SK-N-SH (cell line): ENCODE results near the gene PLPP6. TPM values are rescaled to one million over a fixed set of nuclear protein-coding genes. Genes with fewer than 3 reads are reported as not detected.

Experiments used
- CTCF ChIA-PET: fragments of 300-600, 350-600 bp; formaldehyde crosslinking; extraction: SDS; loops from one replicate; lab custom pipeline; 2021; lab: Yijun Ruan, JAX
- POLR2A ChIA-PET: fragments of 350-600 bp; sonication (Branson Sonifier 250); formaldehyde crosslinking; extraction: SDS; loops from one replicate; lab custom pipeline; 2020; ENCODE audit warnings: antibody characterized with exemption, inconsistent platforms; lab: Yijun Ruan, JAX
- DNase-seq: peaks from one replicate; pipeline ENCODE4 v3.0.0; 2012
- H2AFZ ChIP-seq: fragments of 200-600 bp; sonication (generic); 2 replicates; pipeline ENCODE4 v1.8.1; 2016; ENCODE audit warnings: antibody characterized with exemption, mild to moderate bottlenecking, low read depth
- H3F3A ChIP-seq: fragments of 200-600 bp; sonication (generic); replicated peaks from 2 replicates; pipeline ENCODE3; 2016; ENCODE audit warnings: antibody characterized with exemption, mild to moderate bottlenecking; ENCODE audit not compliant: insufficient read depth
- H3K27ac ChIP-seq, 2 experiments: fragments of 200-500 bp in 1 of 2; fragments of 200-600 bp in 1 of 2; sonication (Bioruptor generic) in 1 of 2; sonication (generic), shearing (Covaris generic) in 1 of 2; 2 replicates each; pipeline versions ENCODE4 v1.5.1 to v1.6.1; 2014 to 2016; ENCODE audit warnings: low read depth in 2 of 2, inconsistent platforms in 1 of 2, low read length in 1 of 2, mild to moderate bottlenecking in 1 of 2, mixed read lengths in 1 of 2
- H3K27me3 ChIP-seq: fragments of 200-600 bp; sonication (generic), shearing (Covaris generic); 2 replicates; pipeline ENCODE4 v1.6.1; 2016; ENCODE audit warnings: mixed run types; ENCODE audit not compliant: insufficient read depth
- H3K36me3 ChIP-seq, 2 experiments: fragments of 200-500 bp in 1 of 2; fragments of 200-600 bp in 1 of 2; sonication (Bioruptor generic) in 1 of 2; sonication (generic) in 1 of 2; replicated peaks in 1 of 2; 2 replicates each; pipeline versions ENCODE3 to v1.5.1; 2014 to 2016; ENCODE audit warnings: low read length in 1 of 2, mild to moderate bottlenecking in 1 of 2; ENCODE audit not compliant: insufficient read depth in 2 of 2, control insufficient read depth in 1 of 2
- H3K4me1 ChIP-seq, 2 experiments: fragments of 200-500 bp in 1 of 2; fragments of 200-600 bp in 1 of 2; sonication (Bioruptor generic) in 1 of 2; sonication (generic), shearing (Covaris generic) in 1 of 2; 2 replicates each; pipeline versions ENCODE4 v1.5.1 to v1.6.1; 2014 to 2016; ENCODE audit warnings: low read depth in 1 of 2, low read length in 1 of 2, mixed run types in 1 of 2; ENCODE audit not compliant: insufficient read depth in 2 of 2, control insufficient read depth in 1 of 2
- H3K4me2 ChIP-seq: fragments of 200-600 bp; sonication (generic), shearing (Covaris generic); 2 replicates; pipeline ENCODE4 v1.6.1; 2017; ENCODE audit warnings: mixed run types
- H3K4me3 ChIP-seq, 2 experiments: fragments of 200-500 bp in 1 of 2; fragments of 200-600 bp in 1 of 2; sonication (Bioruptor generic) in 1 of 2; sonication (generic), shearing (Covaris generic) in 1 of 2; 2 replicates each; pipeline versions ENCODE4 v1.5.1 to v1.8.1; 2014 to 2016; ENCODE audit warnings: low read depth in 2 of 2, inconsistent platforms in 1 of 2, low read length in 1 of 2, mild to moderate bottlenecking in 1 of 2, mixed read lengths in 1 of 2, moderate library complexity in 1 of 2
- H3K79me2 ChIP-seq: fragments of 200-600 bp; sonication (generic); 2 replicates; pipeline ENCODE4 v1.8.1; 2017; ENCODE audit warnings: mild to moderate bottlenecking; ENCODE audit not compliant: insufficient read depth
- H3K9ac ChIP-seq: fragments of 200-600 bp; sonication (generic); 2 replicates; pipeline ENCODE4 v1.6.1; 2017; ENCODE audit warnings: mixed run types
- H3K9me2 ChIP-seq: fragments of 200-600 bp; sonication (generic); 2 replicates; pipeline ENCODE4 v1.6.1; 2017; ENCODE audit warnings: mixed run types
- H3K9me3 ChIP-seq: fragments of 200-600 bp; sonication (generic); 2 replicates; pipeline ENCODE4 v1.6.1; 2017; ENCODE audit warnings: mixed run types, mild to moderate bottlenecking, moderate library complexity
- H4K20me1 ChIP-seq: fragments of 200-600 bp; sonication (generic); 2 replicates; pipeline ENCODE4 v1.6.1; 2017; ENCODE audit warnings: mild to moderate bottlenecking, mixed run types; ENCODE audit not compliant: insufficient read depth
- EP300 ChIP-seq, 2 experiments: IDR thresholded peaks; 2 replicates each; pipeline versions ENCODE4 v1.4.0 to v1.6.1; 2012; ENCODE audit warnings: borderline replicate concordance in 1 of 2, low read depth in 1 of 2, low read length in 1 of 2
- EZH2phosphoT487 ChIP-seq: fragments of 200-600 bp; sonication (generic); IDR thresholded peaks from 2 replicates; pipeline ENCODE4 v1.6.1; 2017; ENCODE audit warnings: low read depth, mixed run types, mild to moderate bottlenecking, antibody characterized with exemption, moderate library complexity, borderline replicate concordance
- FOXJ3 ChIP-seq: sonication (generic); formaldehyde crosslinking; IDR thresholded peaks from 2 replicates; pipeline ENCODE4 v1.5.1; 2020; ENCODE audit warnings: mild to moderate bottlenecking, missing genetic modification reagents
- FOXM1 ChIP-seq: IDR thresholded peaks from 2 replicates; pipeline ENCODE4 v1.4.0; 2012; ENCODE audit warnings: low read depth, mild to moderate bottlenecking
- MAX ChIP-seq: IDR thresholded peaks from 2 replicates; pipeline ENCODE4 v1.4.0; 2012; ENCODE audit warnings: low read depth
- MXI1 ChIP-seq: IDR thresholded peaks from 2 replicates; pipeline ENCODE4 v1.6.1; 2012; ENCODE audit warnings: mild to moderate bottlenecking, low read depth, low read length, improper control_type of control experiment
- NFIC ChIP-seq: IDR thresholded peaks from 2 replicates; pipeline ENCODE4 v1.4.0; 2012; ENCODE audit warnings: borderline replicate concordance
- RAD21 ChIP-seq: IDR thresholded peaks from 2 replicates; pipeline ENCODE4 v1.6.1; 2012; ENCODE audit warnings: mild to moderate bottlenecking, low read length
- RCOR1 ChIP-seq: fragments of 150-350 bp; IDR thresholded peaks from 2 replicates; pipeline ENCODE4 v1.6.1; 2017; ENCODE audit warnings: antibody characterized with exemption, low read length
- RXRA ChIP-seq: IDR thresholded peaks from 2 replicates; pipeline ENCODE4 v1.4.0; 2012; ENCODE audit warnings: low read depth, mild to moderate bottlenecking, borderline replicate concordance
- SIN3A ChIP-seq: IDR thresholded peaks from 2 replicates; pipeline ENCODE4 v1.6.1; 2012; ENCODE audit warnings: low read depth, mild to moderate bottlenecking, low read length, moderate library complexity, borderline replicate concordance
- SMC3 ChIP-seq: IDR thresholded peaks from 2 replicates; pipeline ENCODE4 v1.6.1; 2012; ENCODE audit warnings: low read depth, low read length, improper control_type of control experiment
- TAF1 ChIP-seq: IDR thresholded peaks from 2 replicates; pipeline ENCODE4 v1.6.1; 2012; ENCODE audit warnings: low read depth, mild to moderate bottlenecking, low read length, moderate library complexity, borderline replicate concordance
- USF1 ChIP-seq: IDR thresholded peaks from 2 replicates; pipeline ENCODE4 v1.4.0; 2012; ENCODE audit warnings: low read depth, borderline replicate concordance
- USF2 ChIP-seq: fragments of 150-350 bp; IDR thresholded peaks from 2 replicates; pipeline ENCODE4 v1.6.1; 2017; ENCODE audit warnings: antibody characterized with exemption, low read length, low read depth, borderline replicate concordance
- WGBS: methylation state at CpG from one replicate; pipeline ENCODE4 v1.1.6; 2017; ENCODE audit warnings: low lambda C conversion rate; 5-methylcytosine and 5-hydroxymethylcytosine counted together
- polyA plus RNA-seq, 3 experiments: library from polyadenylated mRNA; depleted of rRNA; stranded (reverse); fragments of >200 nt; gene quantifications; 2 replicates each; pipeline ENCODE4 v1.2.3, GENCODE V29; 2012
- TF ChIP-seq, protein P1 (sequence below): fragments of 150-350 bp; IDR thresholded peaks from 2 replicates; pipeline ENCODE4 v1.6.1; 2016; ENCODE audit warnings: mild to moderate bottlenecking, low read depth, low read length
- TF ChIP-seq, protein P2 (sequence below): fragments of 200-600 bp; sonication (generic); IDR thresholded peaks from 2 replicates; pipeline ENCODE4 v1.6.1; 2017; ENCODE audit warnings: antibody characterized with exemption, mild to moderate bottlenecking, moderate library complexity
- TF ChIP-seq, protein P3 (sequence below): IDR thresholded peaks from 2 replicates; pipeline ENCODE4 v1.4.0; 2012; ENCODE audit warnings: low read depth, borderline replicate concordance

Gene PLPP6
- polyA plus RNA-seq, 1 of the 3 experiments (the other 2 are of a cell fraction): 8.8 TPM

- no peaks in the 10 kb centered on the region for H3F3A ChIP-seq
- H3K9me2 ChIP-seq: no peaks in the 10 kb centered on the region
- ChIA-PET CTCF (interaction anchor here (0.7 to 2.5 kb wide), 21 partner anchors 9 to 1781 kb away, joined by 3 to 21 read pairs (median 5); partner anchors contain the start of genes PLPP6 and SPATA6L), POLR2A (no interaction called here)
- no peak overlapping the region for H2AFZ ChIP-seq
- WGBS: 22% methylated on average over 2 of the region's 2 CpGs
- no peaks in the 10 kb centered on the region for H3K9me3 ChIP-seq
- TF ChIP-seq TAF1: no peak
- no peak for TF ChIP-seq MXI1
- TF ChIP-seq, protein P1, sequence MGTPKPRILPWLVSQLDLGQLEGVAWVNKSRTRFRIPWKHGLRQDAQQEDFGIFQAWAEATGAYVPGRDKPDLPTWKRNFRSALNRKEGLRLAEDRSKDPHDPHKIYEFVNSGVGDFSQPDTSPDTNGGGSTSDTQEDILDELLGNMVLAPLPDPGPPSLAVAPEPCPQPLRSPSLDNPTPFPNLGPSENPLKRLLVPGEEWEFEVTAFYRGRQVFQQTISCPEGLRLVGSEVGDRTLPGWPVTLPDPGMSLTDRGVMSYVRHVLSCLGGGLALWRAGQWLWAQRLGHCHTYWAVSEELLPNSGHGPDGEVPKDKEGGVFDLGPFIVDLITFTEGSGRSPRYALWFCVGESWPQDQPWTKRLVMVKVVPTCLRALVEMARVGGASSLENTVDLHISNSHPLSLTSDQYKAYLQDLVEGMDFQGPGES: no peak
- no peak for TF ChIP-seq EZH2phosphoT487
- TF ChIP-seq SMC3: no peak
- no peak for TF ChIP-seq EP300 (IDR thresholded peaks at IDR 0.05; ENCODE audit: borderline replicate concordance in 1 of 2, low read depth in 1 of 2, low read length in 1 of 2)
- TF ChIP-seq NFIC: no peak
- TF ChIP-seq FOXM1: no peak
- TF ChIP-seq USF2: no peak
- H3K4me3 ChIP-seq: no peak overlapping the region
- H3K27me3 ChIP-seq: no peaks in the 10 kb centered on the region; the same call in 1 of the 2 replicates
- no peaks in the 10 kb centered on the region for H3K36me3 ChIP-seq
- H3K79me2 ChIP-seq: no peaks in the 10 kb centered on the region
- H3K27ac ChIP-seq: no peak overlapping the region
- H4K20me1 ChIP-seq: no peaks in the 10 kb centered on the region
- DNase-seq: no peak
- no peak overlapping the region for H3K9ac ChIP-seq
- H3K4me2 ChIP-seq: no peak overlapping the region
- H3K4me1 ChIP-seq: no peaks in the 10 kb centered on the region; a peak in 1 of 4 replicates
Observed at GRCh38 chr9:4639420-4639819, 22.7 kb upstream of the PLPP6 start.

DNA sequence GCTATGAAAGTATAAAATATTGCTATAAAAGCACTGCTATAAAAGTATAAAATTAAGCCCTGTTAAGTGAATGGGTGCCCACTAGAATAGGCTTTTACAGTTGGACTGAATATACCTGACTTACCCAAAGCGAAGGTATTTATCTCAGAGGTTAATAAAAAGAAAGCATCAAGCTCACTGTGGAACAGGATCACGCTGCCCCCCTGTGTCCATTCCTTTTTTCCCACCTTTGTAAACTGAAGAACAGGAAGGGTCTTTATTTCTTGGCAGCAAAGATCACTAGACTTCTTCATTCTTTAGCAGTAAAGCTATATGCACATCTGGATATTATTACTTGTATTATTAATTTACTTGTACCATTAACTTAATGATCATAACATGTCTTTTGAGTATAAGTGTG lies 22.1 kb upstream of the PLPP6 start:
- 62% methylated on average over 2 of the region's 2 CpGs for WGBS
- CTCF ChIA-PET: interaction anchor here (0.6 to 2.5 kb wide), 25 partner anchors 9 to 1820 kb away, joined by 3 to 21 read pairs (median 4); partner anchors contain the start of genes PLPP6 and SPATA6L
- Histone ChIP-seq H3K79me2 (no peaks in the 10 kb centered on the region), H4K20me1 (no peaks in the 10 kb centered on the region), H3K4me2 (no peak overlapping the region), H3K9me3 (no peaks in the 10 kb centered on the region), H3K27me3 (no peaks in the 10 kb centered on the region; the same call in 1 of the 2 replicates), H3F3A (no peaks in the 10 kb centered on the region), H3K4me1 (no peaks in the 10 kb centered on the region; a peak in 1 of 4 replicates), H3K4me3 (no peak overlapping the region), H3K9me2 (no peaks in the 10 kb centered on the region), H3K36me3 (no peaks in the 10 kb centered on the region), H3K9ac (no peak overlapping the region), H2AFZ (no peak overlapping the region), H3K27ac (no peak overlapping the region)
- POLR2A ChIA-PET: no interaction called here
- peak; percentile 53 for DNase-seq
- no peak for TF ChIP-seq USF1
- TF ChIP-seq, protein P2, sequence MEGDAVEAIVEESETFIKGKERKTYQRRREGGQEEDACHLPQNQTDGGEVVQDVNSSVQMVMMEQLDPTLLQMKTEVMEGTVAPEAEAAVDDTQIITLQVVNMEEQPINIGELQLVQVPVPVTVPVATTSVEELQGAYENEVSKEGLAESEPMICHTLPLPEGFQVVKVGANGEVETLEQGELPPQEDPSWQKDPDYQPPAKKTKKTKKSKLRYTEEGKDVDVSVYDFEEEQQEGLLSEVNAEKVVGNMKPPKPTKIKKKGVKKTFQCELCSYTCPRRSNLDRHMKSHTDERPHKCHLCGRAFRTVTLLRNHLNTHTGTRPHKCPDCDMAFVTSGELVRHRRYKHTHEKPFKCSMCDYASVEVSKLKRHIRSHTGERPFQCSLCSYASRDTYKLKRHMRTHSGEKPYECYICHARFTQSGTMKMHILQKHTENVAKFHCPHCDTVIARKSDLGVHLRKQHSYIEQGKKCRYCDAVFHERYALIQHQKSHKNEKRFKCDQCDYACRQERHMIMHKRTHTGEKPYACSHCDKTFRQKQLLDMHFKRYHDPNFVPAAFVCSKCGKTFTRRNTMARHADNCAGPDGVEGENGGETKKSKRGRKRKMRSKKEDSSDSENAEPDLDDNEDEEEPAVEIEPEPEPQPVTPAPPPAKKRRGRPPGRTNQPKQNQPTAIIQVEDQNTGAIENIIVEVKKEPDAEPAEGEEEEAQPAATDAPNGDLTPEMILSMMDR: peak; percentile 69
- no peak for TF ChIP-seq RCOR1
- no peak for TF ChIP-seq RXRA
- no peak for TF ChIP-seq SIN3A
- peak; percentile 75 for TF ChIP-seq RAD21
- no peak for TF ChIP-seq EZH2phosphoT487
- TF ChIP-seq FOXM1: no peak
- no peak for TF ChIP-seq NFIC
- TF ChIP-seq MAX: no peak
- TF ChIP-seq FOXJ3 (CRISPR knock-in tag): no peak
- no peak for TF ChIP-seq USF2
- peak; percentile 62 for TF ChIP-seq SMC3
- TF ChIP-seq, protein P3, sequence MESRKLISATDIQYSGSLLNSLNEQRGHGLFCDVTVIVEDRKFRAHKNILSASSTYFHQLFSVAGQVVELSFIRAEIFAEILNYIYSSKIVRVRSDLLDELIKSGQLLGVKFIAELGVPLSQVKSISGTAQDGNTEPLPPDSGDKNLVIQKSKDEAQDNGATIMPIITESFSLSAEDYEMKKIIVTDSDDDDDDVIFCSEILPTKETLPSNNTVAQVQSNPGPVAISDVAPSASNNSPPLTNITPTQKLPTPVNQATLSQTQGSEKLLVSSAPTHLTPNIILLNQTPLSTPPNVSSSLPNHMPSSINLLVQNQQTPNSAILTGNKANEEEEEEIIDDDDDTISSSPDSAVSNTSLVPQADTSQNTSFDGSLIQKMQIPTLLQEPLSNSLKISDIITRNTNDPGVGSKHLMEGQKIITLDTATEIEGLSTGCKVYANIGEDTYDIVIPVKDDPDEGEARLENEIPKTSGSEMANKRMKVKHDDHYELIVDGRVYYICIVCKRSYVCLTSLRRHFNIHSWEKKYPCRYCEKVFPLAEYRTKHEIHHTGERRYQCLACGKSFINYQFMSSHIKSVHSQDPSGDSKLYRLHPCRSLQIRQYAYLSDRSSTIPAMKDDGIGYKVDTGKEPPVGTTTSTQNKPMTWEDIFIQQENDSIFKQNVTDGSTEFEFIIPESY: no peak
